Activated CD8-positive, alpha-beta memory T cell treated with anti-CD3 and anti-CD28 coated beads for 1 hour (primary cell): Measurements from ENCODE around the gene IQCF5.
"Not testable (repeated sequence)": the region's sequence is repeated elsewhere in the genome, so short reads cannot be mapped to it uniquely, and the experiment has no call there.

Source experiments
- DNase-seq, 2 donors: peaks; one replicate each; pipeline ENCODE4 v3.0.0-alpha.2; 2020; ENCODE audit warnings: low read depth in 1 of 2; ENCODE audit errors: extremely low read depth in 1 of 2

The IQCF5 gene

GRCh38 chr3:51875501-51875900 lies at the start of gene IQCF5:
TSS of gene IQCF5 (minus strand) at chr3:51875601. CDS start at chr3:51875531, 70 bp downstream.
- DNase-seq: no peak

GRCh38 chr3:51921081-51921578 lies 45.7 kb upstream of the IQCF5 start:
- DNase-seq: no peak

GRCh38 chr3:51916418-51916817 lies 41.0 kb upstream of the IQCF5 start:
- DNase-seq: no peak

GRCh38 chr3:51908026-51908425 lies 32.6 kb upstream of the IQCF5 start:
- DNase-seq: no peak

DNA sequence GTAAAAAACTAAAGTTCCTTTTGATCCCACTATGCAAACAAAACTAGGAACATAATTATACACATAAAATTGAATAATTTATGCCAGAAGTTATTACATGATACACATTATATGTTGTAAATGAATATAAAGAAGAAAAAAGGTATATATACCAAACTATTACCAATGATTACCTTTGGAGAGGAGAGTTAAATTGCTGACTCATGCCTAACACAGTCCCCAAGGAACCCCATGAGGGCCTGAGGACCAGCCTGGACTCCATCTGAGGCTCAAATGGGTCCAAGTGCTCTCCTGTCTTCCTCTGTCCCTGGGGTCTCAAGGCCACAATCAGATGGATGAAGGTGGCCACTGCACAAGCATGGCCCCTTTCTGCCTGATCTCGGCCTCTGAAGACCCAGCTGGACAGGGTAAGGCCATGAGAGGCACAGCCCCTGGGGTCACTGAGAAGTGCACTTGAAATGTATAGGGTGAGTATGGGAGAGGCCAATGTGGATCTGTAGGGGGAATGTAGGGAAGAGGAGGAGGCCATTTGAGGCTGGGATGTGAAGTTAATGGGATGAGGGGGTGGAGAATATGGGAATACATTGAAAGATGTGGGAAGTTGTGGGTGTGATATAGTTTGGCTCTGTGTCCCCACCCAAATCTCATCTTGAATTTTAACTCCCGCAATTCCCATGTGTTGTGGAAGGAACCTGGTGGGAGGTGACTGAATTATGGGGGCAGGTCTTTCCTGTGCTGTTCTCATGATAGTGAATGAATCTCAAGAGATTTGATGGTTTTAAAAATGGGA lies 28.8 kb upstream of the IQCF5 start:
- DNase-seq: no peak

DNA sequence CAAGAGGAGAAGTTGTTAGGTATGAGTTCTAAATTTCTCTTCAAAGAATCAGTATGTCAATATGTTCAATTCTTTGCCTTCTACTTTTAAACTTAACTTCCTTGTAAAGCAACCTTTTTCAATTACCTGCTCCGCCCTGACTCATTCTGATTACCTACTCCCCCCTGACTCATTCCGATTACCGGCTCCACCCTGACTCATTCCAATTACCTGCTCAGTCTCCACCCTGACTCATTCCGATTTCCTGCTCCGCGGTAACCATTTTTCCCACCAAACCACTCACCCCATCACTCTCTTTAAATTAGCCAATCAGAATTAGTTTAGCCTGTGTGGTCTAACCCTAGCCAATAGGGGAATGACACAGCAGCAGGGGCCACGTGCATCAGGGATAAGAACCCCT lies 27.0 kb upstream of the IQCF5 start:
- DNase-seq: not testable (repeated sequence)

GRCh38 chr3:51900043-51900442 lies 24.6 kb upstream of the IQCF5 start:
- not testable (repeated sequence) for DNase-seq

GRCh38 chr3:51897391-51897790 lies 22.0 kb upstream of the IQCF5 start:
- no peak for DNase-seq

- no peak for DNase-seq
These were observed 21.4 kb upstream of the IQCF5 start for GRCh38 chr3:51896607-51897305.

- DNase-seq: no peak
These were observed 19.5 kb upstream of the IQCF5 start for GRCh38 chr3:51894939-51895338.

- no peak for DNase-seq
These were observed 19.0 kb upstream of the IQCF5 start for GRCh38 chr3:51894391-51894790.

GRCh38 chr3:51891242-51892039 lies 16.0 kb upstream of the IQCF5 start:
- DNase-seq: no peak

GRCh38 chr3:51888463-51889105 lies 13.2 kb upstream of the IQCF5 start:
- no peak for DNase-seq

- DNase-seq: no peak
These were observed 12.2 kb upstream of the IQCF5 start for GRCh38 chr3:51887620-51888019.

DNA sequence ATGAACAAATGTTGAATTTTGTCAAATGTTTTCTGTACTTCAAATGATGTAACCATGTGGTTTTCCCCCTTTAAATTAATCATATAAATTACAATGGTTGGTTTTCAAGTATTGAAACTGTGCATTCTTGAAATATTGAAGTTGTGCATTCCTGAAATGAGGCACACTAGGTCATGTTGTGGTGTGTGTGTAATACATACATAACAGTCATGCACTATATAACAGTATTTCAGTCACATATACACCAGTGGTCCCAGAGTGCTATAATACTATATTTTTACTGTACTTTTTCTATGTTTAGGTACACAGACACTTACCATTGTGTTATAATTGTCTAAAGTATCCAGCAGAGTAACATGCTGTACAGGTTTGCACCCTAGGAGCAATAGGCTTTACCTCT lies 11.0 kb upstream of the IQCF5 start:
- DNase-seq: no peak

GRCh38 chr3:51879937-51880336 lies 4.5 kb upstream of the IQCF5 start:
- DNase-seq: no peak

DNA sequence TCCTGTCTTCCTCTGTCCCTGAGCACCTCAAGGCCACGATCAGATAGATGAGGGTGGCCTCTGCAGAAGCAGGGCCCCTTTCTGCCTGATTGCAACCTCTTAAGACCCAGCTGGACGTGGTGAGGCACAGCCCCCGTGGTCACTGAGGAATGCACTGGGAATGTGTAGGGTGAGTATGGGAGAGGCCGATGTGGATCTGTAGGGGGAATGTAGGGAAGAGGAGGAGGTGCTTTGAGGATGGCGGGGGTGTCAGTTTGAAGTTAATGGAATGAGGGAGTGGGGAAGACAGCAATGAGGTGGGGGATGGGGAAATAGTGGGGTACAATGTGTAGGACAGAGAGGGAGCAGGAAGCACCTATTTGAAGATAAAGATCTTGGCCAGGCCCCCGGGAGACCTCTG lies 785 bp upstream of the IQCF5 start:
- no peak for DNase-seq

DNA sequence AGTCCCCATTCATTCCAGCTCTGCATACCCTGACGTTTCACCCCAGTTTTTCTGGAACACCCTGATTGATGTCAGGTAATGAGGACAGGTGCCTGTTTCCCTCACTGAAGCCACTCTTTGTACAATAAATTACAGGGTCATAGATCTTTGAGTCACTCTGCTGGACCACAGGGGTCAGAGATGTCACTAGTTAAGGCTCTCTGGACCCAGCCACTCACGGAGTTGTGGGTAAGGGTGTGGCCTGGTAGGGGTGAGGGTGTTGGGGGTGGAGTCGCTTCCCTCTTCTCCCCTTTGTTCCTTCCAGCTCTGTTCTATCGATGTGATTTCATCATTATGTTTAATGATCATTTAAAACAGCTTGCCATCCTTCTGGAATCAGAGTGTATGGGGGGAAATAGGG lies 512 bp downstream of the IQCF5 start:
- DNase-seq: no peak

DNA sequence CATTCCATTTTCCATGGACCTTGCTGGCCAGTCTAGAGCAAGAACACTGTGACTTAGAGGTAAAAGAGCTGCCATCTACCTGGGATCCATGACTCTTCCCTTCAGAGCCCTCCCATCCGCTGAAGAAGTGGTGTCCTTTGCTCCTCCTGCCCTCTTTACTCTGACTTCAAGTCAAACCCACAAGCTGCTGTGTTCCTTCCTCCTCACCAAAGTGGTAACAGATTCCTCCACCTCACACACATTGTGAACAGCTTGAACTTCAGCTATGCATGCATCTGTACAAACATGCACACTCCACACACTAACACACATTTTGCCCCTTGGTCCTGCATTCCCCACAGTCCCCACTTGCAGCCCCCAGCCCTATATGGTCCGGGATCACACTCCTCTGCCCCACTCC lies 990 bp downstream of the IQCF5 start:
- DNase-seq: no peak

DNA sequence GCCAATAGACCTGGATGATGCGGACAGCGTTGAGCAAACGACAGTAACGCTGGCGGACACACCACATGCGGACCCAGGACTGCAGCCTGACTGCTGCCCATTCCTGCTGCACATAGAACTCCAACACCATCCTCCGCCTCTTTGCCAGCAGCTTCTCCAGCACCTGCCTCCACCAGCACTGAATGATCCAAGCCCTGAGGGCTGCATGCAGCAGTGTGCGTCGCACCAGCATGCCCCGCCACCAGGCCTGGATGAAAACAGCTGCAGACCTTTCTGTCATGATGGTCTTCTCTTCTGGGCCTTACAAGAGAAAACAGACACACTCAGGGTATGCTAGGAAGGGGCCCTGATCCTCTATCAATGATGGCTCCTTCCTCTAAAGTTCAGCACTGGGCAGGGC lies 1.5 kb downstream of the IQCF5 start:
- no peak for DNase-seq

- no peak for DNase-seq
These were observed 2.1 kb downstream of the IQCF5 start for GRCh38 chr3:51873253-51873766.
